WI38 (cell line): ENCODE measurements around the gene QKI.

Experiments used
- H3K4me3 ChIP-seq: 2 replicates; pipeline ENCODE4 v1.5.1; 2011; ENCODE audit warnings: low read depth, mild to moderate bottlenecking, control low read depth, low read length
- TF ChIP-seq, protein P1 (sequence below): IDR thresholded peaks from 2 replicates; pipeline ENCODE4 v1.5.1; 2012; ENCODE audit warnings: low read depth, mild to moderate bottlenecking, control low read depth, low read length

QKI gene

DNA sequence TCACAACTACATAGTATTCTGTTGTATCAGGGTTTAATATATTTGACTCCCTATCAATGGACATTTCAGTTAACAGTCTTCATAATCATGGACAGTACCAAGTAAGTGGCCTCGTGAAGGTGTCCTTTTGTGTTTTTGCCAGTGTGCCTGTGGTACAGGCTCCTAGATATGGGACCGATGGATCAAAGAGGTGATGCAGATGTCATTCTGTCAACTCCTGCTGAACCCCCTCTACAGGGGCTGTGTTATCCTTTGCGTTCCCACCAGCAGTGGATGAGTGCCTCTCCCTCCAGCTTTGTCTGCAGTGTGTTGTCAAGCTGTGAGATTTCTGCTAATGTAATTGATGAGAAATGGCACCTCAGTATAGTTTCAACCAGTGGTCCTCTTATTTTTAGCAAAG, 210.7 kb downstream of the QKI start:
- TF ChIP-seq, protein P1, sequence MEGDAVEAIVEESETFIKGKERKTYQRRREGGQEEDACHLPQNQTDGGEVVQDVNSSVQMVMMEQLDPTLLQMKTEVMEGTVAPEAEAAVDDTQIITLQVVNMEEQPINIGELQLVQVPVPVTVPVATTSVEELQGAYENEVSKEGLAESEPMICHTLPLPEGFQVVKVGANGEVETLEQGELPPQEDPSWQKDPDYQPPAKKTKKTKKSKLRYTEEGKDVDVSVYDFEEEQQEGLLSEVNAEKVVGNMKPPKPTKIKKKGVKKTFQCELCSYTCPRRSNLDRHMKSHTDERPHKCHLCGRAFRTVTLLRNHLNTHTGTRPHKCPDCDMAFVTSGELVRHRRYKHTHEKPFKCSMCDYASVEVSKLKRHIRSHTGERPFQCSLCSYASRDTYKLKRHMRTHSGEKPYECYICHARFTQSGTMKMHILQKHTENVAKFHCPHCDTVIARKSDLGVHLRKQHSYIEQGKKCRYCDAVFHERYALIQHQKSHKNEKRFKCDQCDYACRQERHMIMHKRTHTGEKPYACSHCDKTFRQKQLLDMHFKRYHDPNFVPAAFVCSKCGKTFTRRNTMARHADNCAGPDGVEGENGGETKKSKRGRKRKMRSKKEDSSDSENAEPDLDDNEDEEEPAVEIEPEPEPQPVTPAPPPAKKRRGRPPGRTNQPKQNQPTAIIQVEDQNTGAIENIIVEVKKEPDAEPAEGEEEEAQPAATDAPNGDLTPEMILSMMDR: no peak
- H3K4me3 ChIP-seq: no peak overlapping the region

GRCh38 chr6:163626073-163626867, 211.8 kb downstream of the QKI start:
- no peak overlapping the region for H3K4me3 ChIP-seq
- TF ChIP-seq, protein P1: no peak

- TF ChIP-seq, protein P1: no peak
- H3K4me3 ChIP-seq: no peak overlapping the region
These were observed 212.9 kb downstream of the QKI start for GRCh38 chr6:163627274-163628062.
